H9 (cell line): ENCODE measurements around the gene VAV2. TPM values are rescaled to one million over a fixed set of nuclear protein-coding genes. Genes with fewer than 3 reads are reported as not detected.
A peak's percentile ranks its signal among the peaks of the same experiment; 100 is the strongest.

Experiments used
- DNase-seq: peaks from one replicate; pipeline ENCODE4 v3.0.0-alpha.2; 2017
- H2AFZ ChIP-seq: one replicate; pipeline ENCODE4 v1.6.1; 2013; ENCODE audit warnings: mild to moderate bottlenecking, low read length, control low read depth, moderate library complexity
- H2AK5ac ChIP-seq: 2 replicates; pipeline ENCODE4 v1.6.1; 2013; ENCODE audit warnings: low read length, control low read depth, mixed read lengths; ENCODE audit not compliant: insufficient read length
- H2BK120ac ChIP-seq: one replicate; pipeline ENCODE4 v1.6.1; 2013; ENCODE audit warnings: low read depth, mild to moderate bottlenecking, low read length, control low read depth, inconsistent platforms; ENCODE audit not compliant: poor library complexity, severe bottlenecking
- H2BK12ac ChIP-seq: 2 replicates; pipeline ENCODE4 v1.6.1; 2013; ENCODE audit warnings: low read length, control low read depth, mixed read lengths, low read depth; ENCODE audit not compliant: insufficient read length
- H2BK15ac ChIP-seq: 2 replicates; pipeline ENCODE4 v1.6.1; 2013; ENCODE audit warnings: low read depth, low read length, control low read depth
- H2BK20ac ChIP-seq: one replicate; pipeline ENCODE4 v1.6.1; 2013; ENCODE audit warnings: low read depth, mild to moderate bottlenecking, low read length, control low read depth, inconsistent platforms; ENCODE audit not compliant: poor library complexity, severe bottlenecking
- H2BK5ac ChIP-seq: 2 replicates; pipeline ENCODE4 v1.6.1; 2013; ENCODE audit warnings: low read length, control low read depth, mixed read lengths; ENCODE audit not compliant: insufficient read length
- H3K14ac ChIP-seq: 2 replicates; pipeline ENCODE4 v1.6.1; 2013; ENCODE audit warnings: low read length, control low read depth; ENCODE audit not compliant: insufficient read depth
- H3K18ac ChIP-seq: 2 replicates; pipeline ENCODE4 v1.6.1; 2013; ENCODE audit warnings: low read depth, mild to moderate bottlenecking, mixed read lengths, low read length, control low read depth; ENCODE audit not compliant: insufficient read length
- H3K23ac ChIP-seq: 2 replicates; pipeline ENCODE4 v1.6.1; 2013; ENCODE audit warnings: low read length, control low read depth, mixed read lengths, low read depth; ENCODE audit not compliant: insufficient read length
- H3K23me2 ChIP-seq: 2 replicates; pipeline ENCODE4 v1.6.1; 2013; ENCODE audit warnings: low read depth, mild to moderate bottlenecking, mixed read lengths, low read length, control low read depth; ENCODE audit not compliant: insufficient read length, poor library complexity, severe bottlenecking
- H3K27ac ChIP-seq: 2 replicates; pipeline ENCODE4 v1.5.1; 2013; ENCODE audit warnings: low read length, control low read depth, mixed read lengths, low read depth; ENCODE audit not compliant: insufficient read length
- H3K27me3 ChIP-seq: 2 replicates; pipeline ENCODE4 v1.6.1; 2013; ENCODE audit warnings: low read length, control low read depth, inconsistent platforms; ENCODE audit not compliant: insufficient read depth
- H3K4ac ChIP-seq: 2 replicates; pipeline ENCODE4 v1.6.1; 2013; ENCODE audit warnings: low read depth, mild to moderate bottlenecking, control low read depth, inconsistent platforms, low read length, moderate library complexity
- H3K4me1 ChIP-seq: 2 replicates; pipeline ENCODE4 v1.6.1; 2013; ENCODE audit warnings: low read length, control low read depth, inconsistent platforms; ENCODE audit not compliant: insufficient read depth
- H3K4me2 ChIP-seq: 2 replicates; pipeline ENCODE4 v1.6.1; 2013; ENCODE audit warnings: low read length, control low read depth, mixed read lengths; ENCODE audit not compliant: insufficient read length, insufficient read depth
- H3K56ac ChIP-seq: 2 replicates; pipeline ENCODE4 v1.6.1; 2013; ENCODE audit warnings: low read depth, mild to moderate bottlenecking, mixed read lengths, low read length, control low read depth; ENCODE audit not compliant: insufficient read length
- H3K79me1 ChIP-seq: 2 replicates; pipeline ENCODE4 v1.6.1; 2013; ENCODE audit warnings: low read depth, mild to moderate bottlenecking, moderate library complexity, low read length, control low read depth, inconsistent platforms; ENCODE audit not compliant: insufficient read depth, poor library complexity, severe bottlenecking
- H3K79me2 ChIP-seq: 2 replicates; pipeline ENCODE4 v1.6.1; 2013; ENCODE audit warnings: low read length, control low read depth, inconsistent platforms; ENCODE audit not compliant: insufficient read depth
- H3K9ac ChIP-seq: 2 replicates; pipeline ENCODE4 v1.6.1; 2013; ENCODE audit warnings: low read length, control low read depth, mixed read lengths; ENCODE audit not compliant: insufficient read length; ENCODE audit errors: extremely low read depth
- H3K9me3 ChIP-seq: one replicate; pipeline ENCODE4 v1.6.1; 2013; ENCODE audit warnings: low read depth, low read length, inconsistent platforms; ENCODE audit not compliant: control insufficient read depth
- H3T11ph ChIP-seq: one replicate; pipeline ENCODE4 v1.6.1; 2013; ENCODE audit warnings: mild to moderate bottlenecking, low read length, control low read depth, inconsistent platforms
- H4K20me1 ChIP-seq: one replicate; pipeline ENCODE4 v1.6.1; 2013; ENCODE audit not compliant: control insufficient read depth, insufficient read length, insufficient read depth
- H4K5ac ChIP-seq: 2 replicates; pipeline ENCODE4 v1.6.1; 2013; ENCODE audit warnings: low read depth, mild to moderate bottlenecking, mixed read lengths, low read length, control low read depth; ENCODE audit not compliant: insufficient read length
- H4K8ac ChIP-seq: replicated peaks from 2 replicates; pipeline ENCODE4 v1.6.1; 2013; ENCODE audit warnings: low read length, control low read depth, mixed read lengths, low read depth; ENCODE audit not compliant: insufficient read length
- H4K91ac ChIP-seq: 2 replicates; pipeline ENCODE4 v1.6.1; 2013; ENCODE audit warnings: low read depth, mild to moderate bottlenecking, moderate library complexity, mixed read lengths, low read length, control low read depth; ENCODE audit not compliant: insufficient read length
- H3K27ac Mint-ChIP-seq, 3 experiments: 2 replicates in 2 of 3; 3 replicates in 1 of 3; pipeline ENCODE4 v1.8.0; 2020 to 2021; ENCODE audit warnings: mixed read lengths in 3 of 3, mild to moderate bottlenecking in 1 of 3, moderate library complexity in 1 of 3
- H3K27me3 Mint-ChIP-seq: 2 replicates; pipeline ENCODE4 v1.8.0; 2021; ENCODE audit warnings: low read depth, mild to moderate bottlenecking, moderate library complexity, mixed read lengths
- H3K36me3 Mint-ChIP-seq, 3 experiments: 2 replicates in 2 of 3; 3 replicates in 1 of 3; pipeline ENCODE4 v1.8.0; 2020 to 2021; ENCODE audit warnings: low read depth in 3 of 3, mixed read lengths in 3 of 3; ENCODE audit not compliant: insufficient read depth in 1 of 3
- H3K4me1 Mint-ChIP-seq, 2 experiments: 2 replicates each; pipeline ENCODE4 v1.8.0; 2020; ENCODE audit warnings: mixed read lengths in 2 of 2
- H3K4me3 Mint-ChIP-seq, 2 experiments: 2 replicates in 1 of 2; 3 replicates in 1 of 2; pipeline ENCODE4 v1.8.0; 2020 to 2021; ENCODE audit warnings: mild to moderate bottlenecking in 2 of 2, mixed read lengths in 2 of 2, moderate library complexity in 1 of 2
- H3K9me3 Mint-ChIP-seq, 2 experiments: 2 replicates in 1 of 2; 3 replicates in 1 of 2; pipeline ENCODE4 v1.8.0; 2020; ENCODE audit warnings: mild to moderate bottlenecking in 2 of 2, mixed read lengths in 2 of 2, moderate library complexity in 1 of 2
- CTCF ChIP-seq: fragments of 200-600 bp; sonication (generic); conservative IDR thresholded peaks from 3 replicates; pipeline ENCODE4 v1.8.0; 2021; ENCODE audit warnings: antibody characterized with exemption, mild to moderate bottlenecking
- WGBS: extraction: QIAGEN DNeasy Blood & Tissue Kit; methylation state at CpG from one replicate; pipeline ENCODE4 v1.1.7; 2013; ENCODE audit warnings: missing lambda C conversion rate, low lambda C conversion rate, mixed read lengths; ENCODE audit not compliant: insufficient read length; ENCODE audit errors: extremely low coverage; 5-methylcytosine and 5-hydroxymethylcytosine counted together
- total RNA-seq: library from RNA; stranded (reverse); gene quantifications from 2 replicates; pipeline ENCODE4 v1.2.1, GENCODE V29; 2021

The VAV2 gene
- total RNA-seq, 1 experiment from 2014 or later = 58.7 TPM

- Histone ChIP-seq H3K4me2 (no peak overlapping the region), H3K23ac (no peak overlapping the region), H2BK12ac (no peak overlapping the region), H3K18ac (no peak overlapping the region), H4K5ac (no peak overlapping the region), H3K79me1 (no peaks in the 10 kb centered on the region), H2BK15ac (no peak overlapping the region), H2BK120ac (no peak overlapping the region), H3K4ac (no peak overlapping the region), H3K79me2 (peaks cover 30% of the 10 kb centered on the region; the same call in 1 of the 2 replicates), H3K27ac (no peak overlapping the region), H4K91ac (no peak overlapping the region), H3K14ac (no peak overlapping the region; the same call in 1 of the 2 replicates), H3K9ac (no peak overlapping the region), H2AK5ac (no peak overlapping the region), H3K23me2 (no peaks in the 10 kb centered on the region), H3K27me3 (no peaks in the 10 kb centered on the region), H2AFZ (no peak overlapping the region), H2BK5ac (no peak overlapping the region), H3K9me3 (no peaks in the 10 kb centered on the region), H2BK20ac (no peak overlapping the region), H3T11ph (no peak overlapping the region), H3K4me1 (no peaks in the 10 kb centered on the region), H3K56ac (no peak overlapping the region), H4K8ac (no peak overlapping the region), H4K20me1 (no peaks in the 10 kb centered on the region)
- Mint-ChIP-seq H3K27ac (peak overlapping the region in 1 of 3 experiments; percentile 48; a peak in 1 of 7 replicates), H3K4me3 (no peak overlapping the region), H3K27me3 (no peaks in the 10 kb centered on the region), H3K9me3 (no peaks in the 10 kb centered on the region; a peak in 1 of 5 replicates), H3K4me1 (peaks cover 42 to 47% of the 10 kb centered on the region in 2 experiments), H3K36me3 (no peaks in the 10 kb centered on the region; a peak in 3 of 7 replicates)
- WGBS = no CpG with 5 or more reads among the region's 13 CpGs
- no peak for TF ChIP-seq CTCF
- no peak for DNase-seq
These were observed 13.8 kb downstream of the VAV2 start for GRCh38 chr9:133978226-133978898.
